ENCODE data around the gene VIT. TPM values are rescaled to one million over a fixed set of nuclear protein-coding genes. Genes with fewer than 3 reads are reported as not detected.

VIT gene
- total and polyA plus RNA-seq, 9 donors, result 2.9 to 29.7 (median 19.4) TPM

DNA sequence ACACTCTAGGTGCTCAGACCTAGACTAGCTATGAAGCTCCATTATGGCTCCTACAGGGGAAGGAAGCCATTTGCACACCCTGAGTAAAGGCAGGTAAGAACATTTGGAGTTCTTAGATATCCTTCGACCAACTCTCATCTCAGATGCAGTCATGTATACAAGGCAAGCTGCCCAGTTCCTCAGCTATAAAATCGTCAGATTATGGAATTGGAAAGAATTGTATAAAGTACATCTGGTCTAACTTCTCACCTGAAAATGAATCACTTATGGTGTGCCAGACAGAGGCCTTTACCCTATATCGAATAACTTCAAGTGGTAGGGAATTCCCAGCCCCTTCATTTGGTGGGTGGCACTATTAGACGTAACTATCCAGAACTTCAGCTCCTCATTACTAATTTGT lies 79.3 kb downstream of the VIT start:
- Histone ChIP-seq H3K4me1 (ENCODE audit: insufficient read depth) (no peaks in the 10 kb centered on the region), H3K36me3 (no peaks in the 10 kb centered on the region), H3K4me3 (no peak overlapping the region), H3K27ac (no peak overlapping the region), H3K9me3 (no peaks in the 10 kb centered on the region), H3K27me3 (no peaks in the 10 kb centered on the region)
- DNase-seq, result no peak
- TF ChIP-seq EP300 (IDR thresholded peaks at IDR 0.05) (no peak), POLR2A (IDR thresholded peaks at IDR 0.05) (no peak)
- TF ChIP-seq, protein P1, sequence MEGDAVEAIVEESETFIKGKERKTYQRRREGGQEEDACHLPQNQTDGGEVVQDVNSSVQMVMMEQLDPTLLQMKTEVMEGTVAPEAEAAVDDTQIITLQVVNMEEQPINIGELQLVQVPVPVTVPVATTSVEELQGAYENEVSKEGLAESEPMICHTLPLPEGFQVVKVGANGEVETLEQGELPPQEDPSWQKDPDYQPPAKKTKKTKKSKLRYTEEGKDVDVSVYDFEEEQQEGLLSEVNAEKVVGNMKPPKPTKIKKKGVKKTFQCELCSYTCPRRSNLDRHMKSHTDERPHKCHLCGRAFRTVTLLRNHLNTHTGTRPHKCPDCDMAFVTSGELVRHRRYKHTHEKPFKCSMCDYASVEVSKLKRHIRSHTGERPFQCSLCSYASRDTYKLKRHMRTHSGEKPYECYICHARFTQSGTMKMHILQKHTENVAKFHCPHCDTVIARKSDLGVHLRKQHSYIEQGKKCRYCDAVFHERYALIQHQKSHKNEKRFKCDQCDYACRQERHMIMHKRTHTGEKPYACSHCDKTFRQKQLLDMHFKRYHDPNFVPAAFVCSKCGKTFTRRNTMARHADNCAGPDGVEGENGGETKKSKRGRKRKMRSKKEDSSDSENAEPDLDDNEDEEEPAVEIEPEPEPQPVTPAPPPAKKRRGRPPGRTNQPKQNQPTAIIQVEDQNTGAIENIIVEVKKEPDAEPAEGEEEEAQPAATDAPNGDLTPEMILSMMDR (IDR thresholded peaks at IDR 0.05), result no peak
- intact Hi-C loops (cut with DNase I), result no loop called here
- WGBS, 3 donors, result 79 to 84% (median 83%) methylated on average over 4 of the region's 4 CpGs

DNA sequence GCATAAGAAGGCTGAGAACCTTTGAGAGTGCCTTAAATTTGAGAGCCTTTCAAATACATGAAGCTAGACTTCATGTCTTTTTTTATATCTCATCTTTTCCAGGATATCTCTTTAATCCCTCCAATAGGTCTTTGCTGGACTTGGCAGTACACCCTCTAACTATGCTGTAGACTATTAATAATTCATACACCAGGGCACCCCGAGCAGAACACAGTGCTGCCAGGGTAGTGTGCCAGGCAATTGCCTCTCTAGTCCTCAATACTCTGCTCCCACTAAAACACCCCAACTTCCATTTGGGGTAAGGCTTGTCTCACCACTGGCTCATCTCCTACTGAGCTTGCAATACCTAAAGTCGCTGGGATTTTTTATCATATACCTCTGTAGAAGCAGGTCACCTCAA lies 80.8 kb downstream of the VIT start:
- H3K27me3 ChIP-seq, result no peaks in the 10 kb centered on the region
- no peak overlapping the region for H3K4me3 ChIP-seq
- TF ChIP-seq, protein P1 (IDR thresholded peaks at IDR 0.05), result no peak
- TF ChIP-seq EP300 (IDR thresholded peaks at IDR 0.05) (no peak), POLR2A (IDR thresholded peaks at IDR 0.05) (no peak)
- WGBS, 3 donors, result 65 to 84% (median 76%) methylated on average over 2 of the region's 2 CpGs
- H3K9me3 ChIP-seq, result no peaks in the 10 kb centered on the region
- intact Hi-C loops (cut with DNase I), result no loop called here
- no peak for DNase-seq
- H3K36me3 ChIP-seq, result no peaks in the 10 kb centered on the region
- H3K4me1 ChIP-seq (ENCODE audit: insufficient read depth), result no peaks in the 10 kb centered on the region
- H3K27ac ChIP-seq, result no peak overlapping the region

DNA sequence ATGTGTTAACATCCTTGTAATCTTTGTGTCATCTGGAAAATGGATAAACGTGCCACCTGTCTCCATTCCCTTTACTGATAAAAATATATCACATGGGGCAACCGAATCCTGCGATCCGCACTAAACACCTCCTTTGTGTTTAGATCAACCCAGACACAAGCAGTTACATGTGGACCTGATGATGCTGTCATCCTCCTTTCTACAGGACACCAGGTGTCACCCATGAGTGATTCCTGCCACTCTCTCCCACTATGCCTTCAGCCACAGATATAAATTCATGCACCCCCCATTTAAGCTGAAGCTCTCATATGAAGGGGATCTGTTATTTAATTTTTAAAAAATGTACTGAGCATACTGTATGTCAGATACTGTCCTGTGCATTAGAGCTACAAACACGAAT lies 81.3 kb downstream of the VIT start:
- intact Hi-C loops (cut with DNase I), result no loop called here
- Histone ChIP-seq H3K4me3 (no peak overlapping the region), H3K27ac (no peak overlapping the region), H3K27me3 (no peaks in the 10 kb centered on the region), H3K9me3 (no peaks in the 10 kb centered on the region), H3K4me1 (ENCODE audit: insufficient read depth) (no peaks in the 10 kb centered on the region), H3K36me3 (no peaks in the 10 kb centered on the region)
- no peak for DNase-seq
- 82 to 84% (median 83%) methylated on average over 5 of the region's 5 CpGs for WGBS, 3 donors
- no peak for TF ChIP-seq POLR2A (IDR thresholded peaks at IDR 0.05)
- TF ChIP-seq, protein P1 (IDR thresholded peaks at IDR 0.05), result no peak
- no peak for TF ChIP-seq EP300 (IDR thresholded peaks at IDR 0.05)

DNA sequence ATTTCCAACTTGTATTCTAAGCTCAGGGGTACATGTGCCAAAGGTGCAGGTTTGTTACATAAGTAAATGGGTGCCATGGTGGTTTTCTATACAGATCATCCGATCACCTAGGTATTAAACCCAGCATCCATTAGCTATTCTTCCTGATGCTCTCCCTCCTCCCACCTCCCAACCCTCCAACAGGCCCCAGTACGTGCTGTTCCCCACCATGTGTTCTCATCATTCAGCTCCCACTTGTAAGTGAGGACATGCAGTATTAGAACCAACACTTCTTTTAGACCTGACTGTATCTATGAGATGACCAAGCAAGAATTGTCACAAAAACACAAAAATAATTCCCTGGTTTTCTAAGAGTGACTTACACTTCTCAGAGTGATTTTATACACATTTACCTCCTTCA lies 83.0 kb downstream of the VIT start:
- TF ChIP-seq, protein P1 (IDR thresholded peaks at IDR 0.05), result no peak
- no peaks in the 10 kb centered on the region for H3K36me3 ChIP-seq
- 91 to 92% (median 91%) methylated on average over 2 of the region's 2 CpGs for WGBS, 3 donors
- intact Hi-C loops (cut with DNase I), result no loop called here
- H3K9me3 ChIP-seq, result no peaks in the 10 kb centered on the region
- DNase-seq, result no peak
- no peaks in the 10 kb centered on the region for H3K27me3 ChIP-seq
- no peak overlapping the region for H3K4me3 ChIP-seq
- H3K4me1 ChIP-seq (ENCODE audit: insufficient read depth), result no peaks in the 10 kb centered on the region
- H3K27ac ChIP-seq, result no peak overlapping the region
